ENCODE results near the gene CFAP74.

Gene CFAP74, protein sequence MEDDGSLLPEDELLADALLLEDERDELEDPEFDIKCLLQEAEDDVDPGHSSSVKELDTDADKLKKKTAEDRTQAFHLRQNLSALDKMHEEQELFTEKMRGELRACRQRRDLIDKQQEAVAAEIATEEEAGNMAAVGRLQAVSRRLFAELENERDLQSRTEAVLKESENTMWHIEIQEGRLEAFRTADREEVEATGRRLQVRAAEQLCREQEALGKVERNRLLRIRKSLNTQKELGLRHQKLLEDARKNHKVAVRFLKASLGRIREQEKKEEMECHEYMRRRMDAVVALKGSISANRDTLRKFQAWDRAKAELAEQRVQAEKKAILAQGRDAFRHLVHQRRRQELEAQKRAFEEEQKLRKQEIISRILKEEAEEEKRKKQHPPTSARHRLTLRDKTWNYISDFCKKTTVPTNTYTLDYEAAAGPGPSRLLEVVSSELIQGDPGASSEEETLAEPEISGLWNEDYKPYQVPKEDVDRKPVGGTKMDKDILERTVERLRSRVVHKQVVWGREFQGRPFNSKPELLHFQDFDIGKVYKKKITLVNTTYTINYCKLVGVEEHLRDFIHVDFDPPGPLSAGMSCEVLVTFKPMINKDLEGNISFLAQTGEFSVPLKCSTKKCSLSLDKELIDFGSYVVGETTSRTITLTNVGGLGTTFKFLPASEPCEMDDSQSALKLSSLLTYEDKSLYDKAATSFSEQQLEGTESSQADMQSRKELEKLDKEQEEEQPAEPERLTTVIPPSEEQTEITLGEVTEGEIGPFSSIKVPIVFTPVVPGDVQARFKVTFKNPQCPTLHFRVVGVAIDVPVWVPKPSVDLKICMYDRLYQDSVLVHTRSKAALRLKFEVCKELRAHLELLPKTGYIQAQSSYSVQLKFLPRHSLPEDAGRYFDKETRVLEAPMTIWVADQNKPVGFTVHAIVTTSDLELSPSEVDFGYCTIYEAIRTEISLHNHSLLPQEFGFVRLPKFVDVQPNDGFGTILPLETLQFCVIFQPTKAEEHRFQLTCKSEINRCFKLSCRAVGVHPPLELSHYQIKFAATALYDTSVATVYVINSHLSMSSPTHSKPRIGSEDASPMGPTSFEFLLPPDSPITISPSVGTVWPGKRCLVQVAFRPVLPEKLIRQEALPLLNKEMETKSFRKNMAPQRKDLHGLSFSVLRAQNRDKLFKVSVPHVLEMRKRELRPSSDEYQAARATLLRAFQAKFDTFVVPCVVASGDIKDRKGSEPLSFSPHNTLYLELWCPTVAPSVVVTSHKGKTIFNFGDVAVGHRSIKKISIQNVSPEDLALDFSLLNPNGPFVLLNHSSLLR (N-terminal part only)

DNA sequence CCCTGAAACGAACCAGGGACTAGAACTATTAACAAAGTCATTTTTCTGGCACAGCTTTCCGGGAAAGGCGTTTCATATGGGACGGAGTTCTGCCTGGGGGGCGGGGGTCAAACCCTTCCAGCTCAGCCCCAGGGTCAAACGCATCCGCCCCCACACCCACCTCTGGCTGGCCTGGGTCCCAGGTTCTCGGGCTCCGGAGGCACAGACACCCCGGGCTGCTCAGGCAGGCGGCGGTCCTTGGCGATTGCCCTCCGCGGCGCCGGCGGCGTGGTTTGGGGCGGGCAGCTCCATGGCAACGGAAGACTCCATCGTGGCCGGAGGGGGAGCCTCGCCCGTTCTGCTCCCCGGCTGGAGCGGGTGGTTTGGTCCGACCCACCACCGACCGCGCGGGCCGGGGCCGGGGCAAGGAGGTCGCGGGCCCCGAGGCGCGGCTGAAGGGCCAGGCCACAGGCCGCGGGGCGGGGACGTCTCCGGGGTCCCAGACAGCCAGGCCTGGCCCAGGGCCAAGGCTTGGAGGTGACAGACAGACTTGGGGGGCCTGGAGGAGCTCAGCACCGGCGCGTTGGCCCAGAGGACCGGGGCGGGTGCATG, at the start of gene CFAP74:
TSS of gene CFAP74 (minus strand) at position 246 of the 591 bp plus-strand sequence. CDS start 12,830 bp downstream, outside the sequence.
- no peak for FAIRE-seq

DNA sequence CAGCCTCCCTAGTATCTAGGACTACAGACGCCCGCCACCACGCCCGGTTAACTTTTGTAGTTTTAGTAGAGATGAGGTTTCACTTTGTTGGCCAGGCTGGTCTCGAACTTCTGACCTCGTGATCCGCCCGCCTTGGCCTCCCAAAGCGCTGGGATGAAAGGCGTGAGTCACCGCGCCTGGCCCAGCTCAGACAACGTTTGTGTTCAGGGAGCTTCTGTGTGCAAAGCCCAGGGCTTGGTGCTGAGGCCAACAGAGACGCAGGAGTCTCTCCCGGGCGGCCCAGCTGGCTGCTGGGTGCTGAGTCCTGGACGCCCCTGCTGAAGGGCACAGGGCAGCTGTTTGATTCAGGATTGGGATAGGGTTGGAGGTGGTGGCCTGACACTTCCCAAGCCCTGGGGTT, 49.6 kb upstream of the CFAP74 start:
- FAIRE-seq: no peak

DNA sequence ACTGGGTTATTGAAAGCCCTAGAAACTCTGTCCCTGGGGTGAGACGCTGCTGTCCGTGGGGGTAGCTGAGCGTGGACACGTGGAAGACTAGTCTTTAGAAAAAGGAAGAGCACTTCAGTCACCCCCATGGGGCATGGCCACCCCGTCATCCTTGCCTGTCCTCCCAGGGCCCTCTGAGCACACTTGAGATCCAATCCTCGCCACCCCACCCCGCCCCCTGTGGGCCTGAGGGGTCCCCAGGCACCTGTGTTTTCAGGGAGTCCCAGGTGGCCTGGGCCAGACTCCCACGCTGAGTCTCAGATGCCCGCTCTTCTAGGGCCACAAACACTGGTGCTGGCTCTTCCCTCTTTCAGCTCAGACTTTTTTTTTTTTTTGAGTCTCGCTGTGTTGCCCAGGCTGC, 49.2 kb upstream of the CFAP74 start:
- FAIRE-seq: no peak

DNA sequence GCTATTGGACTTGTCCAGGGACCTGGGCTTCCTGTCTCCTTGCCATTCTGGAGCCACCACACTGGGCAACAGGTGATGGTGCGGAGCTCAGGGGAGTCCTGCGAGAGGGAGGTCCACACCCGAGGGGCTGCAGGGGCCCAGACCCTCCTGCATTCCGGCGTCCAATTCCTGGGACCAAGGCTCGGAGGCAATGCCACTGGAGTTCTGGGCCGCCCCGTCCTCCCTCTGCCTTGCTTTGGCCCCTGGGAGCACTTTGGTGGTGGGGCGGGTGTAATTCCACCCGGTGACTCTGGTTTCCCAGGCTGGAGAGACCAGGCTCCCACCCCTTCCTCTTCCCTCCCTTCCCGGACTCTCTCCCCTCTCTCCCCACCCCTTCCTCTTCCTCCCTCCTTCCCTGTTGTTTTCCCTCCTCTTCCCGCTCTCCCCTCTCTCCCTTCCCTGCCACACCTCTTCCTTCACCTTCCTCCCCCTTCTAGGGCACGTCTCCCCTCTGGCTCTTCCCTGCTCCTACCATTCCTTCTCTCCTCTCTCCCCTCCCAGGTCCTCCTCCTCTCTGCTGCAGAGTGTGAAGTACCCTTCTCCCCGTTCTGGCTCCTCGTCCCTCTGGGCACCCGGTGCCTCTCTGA, 48.6 kb upstream of the CFAP74 start:
- FAIRE-seq: no peak

DNA sequence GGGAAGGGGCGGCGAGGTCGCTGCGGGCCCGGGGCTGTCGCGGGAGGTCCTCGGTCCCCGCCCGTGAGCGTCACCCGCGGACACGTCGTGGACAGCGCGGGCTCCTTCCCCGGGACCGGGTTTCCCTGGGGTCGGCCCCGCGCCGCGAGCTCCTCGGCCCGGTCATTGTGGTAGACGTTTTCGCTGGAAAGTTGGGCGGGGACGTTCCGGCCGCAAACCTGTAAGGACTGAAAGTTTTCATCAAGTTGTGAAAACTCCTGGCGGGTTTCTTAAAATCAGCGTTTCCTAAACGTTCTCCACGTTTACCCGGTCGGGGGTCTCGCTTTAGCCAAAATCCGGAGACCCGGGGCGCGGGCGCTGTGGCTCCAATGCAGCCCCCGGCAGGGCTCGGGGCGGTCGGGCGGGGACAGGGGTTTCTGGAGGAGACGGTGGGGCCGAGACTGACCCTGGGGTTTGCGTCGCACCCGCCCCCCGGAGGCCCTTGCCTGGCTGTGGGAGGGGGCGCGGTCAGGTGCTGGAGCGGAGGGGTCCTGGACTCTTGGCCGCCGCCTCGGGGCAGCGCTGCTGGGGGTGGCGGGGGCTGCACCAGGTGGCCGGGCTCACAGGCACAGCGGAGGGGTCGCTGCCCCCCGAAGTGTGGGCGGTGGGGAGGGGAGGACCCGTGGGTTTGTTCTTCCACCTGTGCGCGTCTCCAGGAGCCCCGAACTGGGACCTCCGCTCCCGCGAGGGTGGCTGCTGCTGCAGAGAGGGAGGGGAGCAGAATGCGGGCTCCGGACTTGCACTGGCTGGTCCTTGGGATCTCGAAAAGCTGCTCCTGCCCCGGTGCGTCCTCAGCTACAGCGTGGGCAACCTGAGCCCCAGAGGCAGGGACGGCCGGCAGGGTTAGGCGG, 47.5 kb upstream of the CFAP74 start:
- no peak for FAIRE-seq

DNA sequence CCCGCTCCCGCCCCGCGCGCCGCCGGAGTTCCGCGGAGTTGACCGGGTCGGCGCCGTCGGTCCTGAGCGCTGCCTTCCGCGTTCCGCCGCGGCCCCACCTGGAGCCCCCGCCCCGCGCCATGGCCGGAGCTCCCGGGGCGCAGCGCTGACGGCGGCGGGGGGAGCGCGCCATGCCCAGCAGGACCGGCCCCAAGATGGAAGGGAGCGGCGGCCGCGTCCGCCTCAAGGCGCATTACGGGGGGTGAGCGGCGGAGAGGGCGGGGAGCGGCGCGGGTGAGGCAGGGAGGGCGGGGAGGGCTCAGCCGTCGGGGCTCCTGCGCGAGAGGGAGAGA, 46.8 kb upstream of the CFAP74 start:
- no peak for FAIRE-seq

DNA sequence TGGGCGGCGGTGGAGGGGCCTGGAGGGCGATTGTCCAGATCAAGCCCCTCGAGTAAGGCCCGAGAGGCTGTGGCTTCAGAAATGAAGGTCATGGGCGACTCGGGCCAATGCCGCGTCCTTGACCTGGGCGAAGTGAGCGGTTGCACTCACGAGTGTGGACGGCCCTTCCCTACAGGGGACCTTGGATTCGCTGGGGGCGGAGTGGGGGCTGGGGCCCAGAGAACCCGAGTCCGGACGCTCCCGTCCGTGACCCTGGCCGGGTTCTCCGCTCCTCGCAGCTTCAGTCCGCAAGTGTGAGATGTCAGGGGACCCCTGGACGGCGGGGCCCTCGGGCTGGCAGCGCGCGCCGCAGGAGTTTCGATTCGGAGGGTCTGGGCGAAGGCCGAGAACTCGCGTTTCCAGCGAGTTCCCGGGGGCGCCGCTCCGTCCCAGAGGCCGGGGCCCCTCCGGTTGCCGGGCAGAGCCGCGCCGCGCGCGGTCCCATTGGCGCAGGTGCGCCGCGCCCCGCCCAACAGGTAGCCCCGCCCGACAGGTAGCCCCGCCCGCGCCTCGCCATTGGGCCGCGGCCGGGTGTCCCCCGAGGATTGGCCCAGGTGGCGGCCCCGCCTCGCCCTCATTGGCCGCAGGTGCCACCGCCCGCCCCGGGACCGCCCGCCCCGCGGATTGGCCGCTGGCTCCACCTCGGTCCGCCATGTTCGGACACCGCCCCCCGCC, 46.3 kb upstream of the CFAP74 start, which contains the start of gene PRKCZ:
TSS of gene PRKCZ (plus strand) at position 694 of the 714 bp plus-strand sequence. CDS start 220 bp downstream, outside the sequence.
- no peak for FAIRE-seq

DNA sequence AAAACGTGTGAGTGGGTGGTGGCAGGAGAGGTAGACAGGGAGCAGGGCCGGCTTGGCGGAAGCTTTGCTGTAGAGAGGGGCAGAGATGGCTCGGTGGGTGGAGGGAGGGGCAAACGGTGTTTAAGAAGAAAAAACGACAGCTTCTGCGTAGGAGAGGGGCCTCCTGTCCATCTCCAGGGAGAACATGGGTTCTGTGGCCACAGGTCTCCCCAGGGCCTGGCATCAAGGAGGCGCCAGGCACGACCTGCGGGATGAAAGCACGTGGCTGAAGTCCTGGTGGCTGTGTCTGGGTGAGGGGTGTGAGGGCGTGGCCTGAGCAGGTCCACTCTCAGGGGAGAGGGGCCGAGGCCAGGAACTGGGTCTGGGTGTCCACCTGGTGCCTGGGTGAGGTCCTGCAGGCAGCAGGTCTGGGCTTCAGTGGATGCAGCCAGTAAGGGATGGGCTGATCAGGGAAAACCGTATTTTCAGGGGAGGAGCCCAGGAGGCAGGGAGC, 45.7 kb upstream of the CFAP74 start:
- FAIRE-seq: no peak

DNA sequence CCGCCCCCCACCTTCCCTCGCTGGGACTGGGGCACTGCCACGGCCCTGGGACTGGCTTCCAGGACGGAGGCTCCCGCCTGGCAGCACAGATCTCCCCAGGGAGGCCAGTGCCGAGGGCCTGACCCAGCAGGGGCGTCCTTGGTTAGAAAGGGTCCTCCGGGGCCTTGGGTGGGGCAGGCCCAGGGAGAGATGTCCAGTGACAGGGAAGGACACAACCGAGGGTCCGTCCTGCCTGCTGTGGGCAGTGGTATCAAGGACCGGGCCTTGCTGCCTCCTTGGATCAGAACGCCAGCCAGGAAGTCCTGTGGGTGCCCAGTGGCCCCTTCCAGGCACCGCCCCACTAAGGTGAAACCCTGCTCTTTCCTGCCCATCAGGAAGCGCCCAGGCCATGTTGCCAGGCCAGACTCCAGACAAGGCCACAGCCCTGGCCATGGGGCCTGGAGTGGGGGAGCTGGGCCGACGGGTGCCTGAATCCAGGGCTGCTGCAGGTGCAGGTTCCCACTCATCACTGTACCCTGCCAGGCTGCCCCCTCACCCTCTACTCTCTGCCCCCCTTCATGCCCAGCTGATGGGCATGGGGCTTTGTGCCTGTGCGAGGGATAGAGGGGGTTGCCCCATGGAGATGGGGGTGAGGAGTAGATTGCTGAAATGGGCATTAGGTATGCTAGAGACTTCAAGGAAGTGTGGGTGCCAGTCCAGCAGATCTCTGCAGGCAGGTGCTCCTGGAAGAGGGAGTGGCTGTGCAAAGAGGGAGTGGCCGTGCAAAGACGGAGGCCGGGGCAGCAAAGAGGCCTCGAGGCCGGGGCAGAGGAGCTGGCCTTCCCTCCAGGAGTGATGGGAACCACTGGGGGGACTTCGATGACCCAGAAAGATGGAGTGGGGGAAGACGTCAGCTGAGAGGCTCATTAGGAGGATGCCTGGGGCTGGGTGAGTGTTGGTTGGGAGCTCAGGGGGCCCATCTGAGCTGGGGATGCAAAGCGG, 44.5 kb upstream of the CFAP74 start:
- FAIRE-seq: no peak

DNA sequence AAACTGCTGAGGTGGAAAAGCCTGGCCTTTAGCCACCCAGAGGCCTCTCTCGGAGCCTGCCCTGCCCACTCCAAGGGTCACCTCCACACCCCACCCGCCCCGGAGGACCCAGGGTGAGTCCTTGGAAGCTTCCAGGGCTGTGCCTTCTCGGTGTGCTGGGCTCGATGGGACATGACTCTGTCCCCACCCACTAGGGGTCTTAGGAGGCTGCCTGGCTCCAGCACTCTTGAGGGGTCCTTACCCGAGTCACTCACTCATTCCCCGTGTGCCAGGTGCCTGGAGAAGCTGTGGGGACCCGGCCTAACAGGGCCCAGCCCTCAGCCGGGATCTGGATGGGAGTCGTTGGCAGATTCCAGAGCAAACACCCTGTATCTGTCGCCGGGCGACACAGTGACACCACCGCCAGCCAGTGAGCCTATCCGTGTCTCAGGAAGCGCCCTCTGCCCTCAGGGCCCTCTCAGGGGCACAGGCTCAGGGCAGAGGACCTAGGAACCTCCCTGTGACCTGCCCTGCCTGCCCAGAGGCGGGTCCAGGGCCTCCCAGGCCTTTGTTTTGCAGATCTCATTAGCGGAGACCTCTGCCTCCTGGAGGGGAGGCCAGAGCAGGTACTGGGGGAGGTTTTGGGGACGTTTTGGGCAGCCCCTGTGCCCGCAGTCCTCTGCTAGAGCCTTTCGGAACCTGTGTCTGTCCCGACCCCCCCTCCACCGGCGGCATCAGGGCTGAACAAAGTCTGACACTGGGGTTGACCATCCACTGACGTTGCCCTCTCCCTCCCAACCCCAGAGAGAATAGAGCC, 43.6 kb upstream of the CFAP74 start:
- no peak for FAIRE-seq

DNA sequence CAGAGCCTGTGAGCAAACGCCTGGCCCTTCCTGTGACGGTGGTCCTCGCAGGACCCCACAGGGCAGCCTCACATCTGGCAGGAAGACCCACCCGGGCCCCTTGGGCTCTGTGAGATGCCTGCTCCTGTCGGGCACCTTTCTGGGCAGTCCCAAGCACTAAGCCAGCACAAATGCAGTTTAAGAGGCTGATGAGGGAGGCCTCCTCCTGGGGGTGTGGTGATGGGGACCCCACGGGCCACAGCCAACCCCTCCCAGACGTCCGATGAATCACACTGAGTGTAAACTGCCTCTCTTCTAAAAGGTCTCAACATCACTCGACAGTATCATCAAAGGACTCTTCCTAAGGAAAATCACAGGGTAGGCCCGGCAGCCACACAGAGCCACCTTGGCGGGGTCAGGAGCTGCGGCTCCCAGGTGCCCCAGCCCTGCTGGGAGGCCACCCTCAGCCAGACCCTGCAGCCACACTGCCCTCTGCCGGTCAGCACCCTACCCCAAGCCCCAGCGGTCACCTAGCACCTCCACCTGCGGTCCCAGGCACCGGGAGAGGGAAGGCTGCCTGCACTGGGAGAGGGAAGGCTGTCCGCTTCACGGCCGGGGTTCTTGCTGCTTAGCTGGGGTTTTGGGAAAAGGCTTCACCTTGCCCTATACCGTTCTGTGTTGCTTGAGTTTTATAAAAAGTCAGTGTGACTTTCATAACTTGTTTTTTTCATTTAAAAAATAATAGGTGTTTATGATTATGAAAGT, 42.8 kb upstream of the CFAP74 start:
- FAIRE-seq: no peak

DNA sequence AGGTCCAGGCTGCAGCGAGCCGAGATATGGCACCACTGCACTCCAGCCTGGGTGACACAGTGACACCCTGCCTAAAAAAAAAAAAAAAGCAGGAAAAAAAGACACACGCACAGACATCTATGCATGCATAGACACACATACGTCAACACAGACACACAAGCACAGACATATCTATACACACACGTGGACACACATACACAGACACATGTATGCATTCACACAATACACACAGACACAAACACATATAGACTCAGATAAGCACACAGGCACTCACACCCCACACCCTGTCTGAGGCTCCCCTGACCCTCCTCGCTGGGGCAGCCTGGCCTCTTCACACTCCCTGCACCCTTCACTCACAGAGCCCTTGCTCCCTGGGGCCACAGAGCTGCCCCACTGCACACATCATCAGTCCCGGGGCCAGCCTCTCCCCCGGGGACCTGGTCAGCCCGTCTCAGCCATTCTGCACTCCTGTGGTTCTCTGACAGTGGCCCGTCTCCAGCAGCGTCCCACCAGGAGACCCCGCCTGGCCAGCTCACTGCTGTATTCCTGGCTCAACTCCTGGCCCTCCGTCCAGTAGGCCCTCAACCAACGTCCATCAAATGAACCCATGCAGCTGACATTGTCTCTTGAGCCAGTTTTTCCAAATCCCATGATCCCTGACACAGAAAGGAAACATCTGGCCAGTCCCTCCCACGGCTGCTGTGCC, 42.0 kb upstream of the CFAP74 start:
- no peak for FAIRE-seq

DNA sequence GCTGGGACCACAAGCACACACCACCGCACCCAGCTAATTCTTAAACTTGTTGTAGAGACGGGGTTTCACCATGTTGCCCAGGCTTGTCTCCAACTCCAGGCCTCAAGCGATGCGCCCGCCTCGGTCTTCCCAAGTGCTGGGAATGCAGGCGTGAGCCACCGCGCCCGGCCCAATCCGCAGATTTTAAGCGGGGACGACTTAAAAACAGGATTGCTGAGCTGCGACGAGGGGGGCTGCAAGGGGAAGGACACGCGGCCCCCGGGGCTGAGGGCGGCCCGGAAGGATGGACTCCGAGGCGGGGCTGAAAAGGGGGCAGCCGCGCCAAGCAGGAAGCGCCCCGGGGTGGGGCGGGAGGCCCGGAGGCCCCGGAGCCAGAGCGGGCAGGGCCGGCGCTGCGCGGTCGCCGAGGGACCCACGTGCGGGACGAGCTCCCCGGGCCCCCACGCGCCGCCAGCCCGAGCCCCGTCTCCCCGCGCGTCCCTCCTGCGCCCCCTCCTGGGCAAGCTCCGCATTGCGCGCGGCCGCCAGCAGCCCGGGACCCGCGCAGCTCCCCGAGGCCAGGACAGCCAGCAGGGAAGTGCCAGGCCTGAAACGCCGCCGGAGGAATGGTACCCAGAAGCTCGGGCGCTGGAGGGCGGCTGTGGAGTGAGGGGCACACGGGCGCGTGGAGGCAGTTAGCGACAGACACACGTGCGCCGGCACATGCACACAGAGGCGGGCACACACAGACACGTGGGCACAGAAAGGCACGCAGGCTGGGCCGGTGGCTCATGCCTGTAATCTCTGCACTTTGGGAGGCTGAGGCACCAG, 41.1 kb upstream of the CFAP74 start:
- FAIRE-seq: no peak

DNA sequence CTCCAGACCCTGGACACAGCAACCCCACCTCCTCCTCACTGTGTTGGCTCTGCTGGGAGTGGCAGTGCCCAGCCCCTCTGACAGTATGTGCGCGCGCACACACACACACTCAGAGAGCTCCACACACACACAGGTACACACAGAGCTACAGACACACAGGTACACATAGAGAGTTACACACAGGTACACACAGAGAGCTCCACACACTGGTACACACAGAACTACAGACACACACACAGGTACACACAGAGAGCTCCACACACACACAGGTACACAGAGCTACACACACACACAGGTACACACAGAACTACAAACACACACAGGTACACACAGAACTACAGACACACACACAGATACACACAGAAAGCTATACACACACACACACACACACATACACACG, 40.3 kb upstream of the CFAP74 start:
- FAIRE-seq: no peak
